Kidney epithelial cell (primary cell): ENCODE data around the gene TCF7L2. TPM values are rescaled to one million over a fixed set of nuclear protein-coding genes. Genes with fewer than 3 reads are reported as not detected.

ENCODE experiments used
- DNase-seq: peaks from one replicate; pipeline ENCODE4 v3.0.0-alpha.2; 2010; ENCODE audit warnings: low read depth
- H3K27me3 ChIP-seq: 2 replicates; pipeline ENCODE4 v1.6.0; 2011; ENCODE audit warnings: low read length; ENCODE audit not compliant: control insufficient read depth, insufficient read depth
- H3K36me3 ChIP-seq: 2 replicates; pipeline ENCODE4 v1.5.1; 2011; ENCODE audit warnings: low read length; ENCODE audit not compliant: control insufficient read depth, insufficient read depth
- H3K4me3 ChIP-seq: 2 replicates; pipeline ENCODE4 v1.5.1; 2011; ENCODE audit warnings: low read depth, mild to moderate bottlenecking, control low read depth, low read length
- CTCF ChIP-seq: IDR thresholded peaks from 2 replicates; pipeline ENCODE4 v1.5.1; 2011; ENCODE audit warnings: mild to moderate bottlenecking, moderate library complexity, low read length, control low read depth, inconsistent platforms; ENCODE audit not compliant: insufficient read depth, poor library complexity, severe bottlenecking
- total RNA-seq: library from RNA; depleted of rRNA; stranded (reverse); fragments of >200 nt; gene quantifications from 2 replicates; pipeline ENCODE4 v1.2.3, GENCODE V29; 2015

TCF7L2 gene
- total RNA-seq, 1 donor from 2014 or later = 3.4 TPM

GRCh38 chr10:112949143-112949823, 764 bp upstream of the TCF7L2 start:
- no peak for TF ChIP-seq CTCF
- DNase-seq = no peak
- H3K27me3 ChIP-seq = no peaks in the 10 kb centered on the region
- no peaks in the 10 kb centered on the region for H3K36me3 ChIP-seq
- peak overlapping the region; percentile 44 for H3K4me3 ChIP-seq

GRCh38 chr10:112950714-112951358, 789 bp downstream of the TCF7L2 start:
- no peak for TF ChIP-seq CTCF
- no peaks in the 10 kb centered on the region for H3K27me3 ChIP-seq
- H3K36me3 ChIP-seq = no peaks in the 10 kb centered on the region
- peak overlapping the region; percentile 79 for H3K4me3 ChIP-seq
- no peak for DNase-seq

- no peak for DNase-seq
- Histone ChIP-seq H3K4me3 (peak overlapping the region; percentile 79), H3K36me3 (no peaks in the 10 kb centered on the region), H3K27me3 (no peaks in the 10 kb centered on the region)
- no peak for TF ChIP-seq CTCF
These were observed 1.6 kb downstream of the TCF7L2 start for GRCh38 chr10:112951359-112952281.

GRCh38 chr10:112952282-112953173, 2.5 kb downstream of the TCF7L2 start:
- DNase-seq = no peak
- no peak for TF ChIP-seq CTCF
- Histone ChIP-seq H3K36me3 (no peaks in the 10 kb centered on the region), H3K27me3 (no peaks in the 10 kb centered on the region), H3K4me3 (peak overlapping the region; percentile 79)
